HL-60 (cell line): ENCODE measurements around the gene AKNAD1.

ENCODE experiments used
- POLR2AphosphoS5 ChIP-seq: IDR thresholded peaks from 2 replicates; pipeline ENCODE4 v1.6.1; 2012; ENCODE audit warnings: low read depth
- TF ChIP-seq, protein P1 (sequence below): IDR thresholded peaks from one replicate; pipeline ENCODE4 v1.5.1; 2011; ENCODE audit warnings: low read length, control low read depth, inconsistent platforms; ENCODE audit not compliant: insufficient read depth

DNA sequence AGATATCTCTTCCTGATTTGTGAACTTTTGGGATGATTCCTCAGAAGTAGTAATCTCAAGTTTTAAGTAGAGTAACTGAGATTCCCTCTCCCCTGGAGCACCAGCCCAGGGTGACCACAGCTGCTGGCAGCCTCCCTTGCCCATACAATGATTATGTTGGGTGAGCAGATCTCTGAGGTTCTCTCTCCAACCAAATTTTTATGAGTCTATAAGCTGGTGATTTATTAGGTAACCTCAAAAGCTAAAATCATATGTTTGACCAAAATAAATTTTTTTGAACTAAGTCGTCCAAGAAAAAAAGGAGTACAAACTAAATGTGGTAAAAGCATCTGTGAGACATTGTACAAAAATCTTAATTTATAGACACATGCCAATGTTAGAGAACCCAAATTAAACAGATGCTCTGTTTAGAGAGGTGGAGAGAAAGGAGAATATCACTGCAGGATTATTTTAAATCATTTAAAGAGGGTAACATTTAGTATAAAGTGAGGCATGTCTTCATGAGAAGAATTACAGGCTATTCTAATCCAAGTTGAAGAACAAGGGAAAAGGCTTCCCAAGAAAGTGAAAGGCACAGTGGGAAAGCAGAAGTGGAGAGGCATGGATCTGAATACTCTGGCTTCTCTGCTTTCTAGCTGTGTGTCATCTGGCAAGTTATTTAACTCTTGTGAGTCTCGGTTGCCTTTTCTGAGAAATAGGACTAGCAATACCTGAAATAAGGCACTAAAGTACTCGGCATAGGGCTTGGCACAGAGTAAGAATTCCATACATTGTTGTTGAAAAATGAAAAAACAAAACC, 2.5 kb downstream of the AKNAD1 start:
- TF ChIP-seq, protein P1, sequence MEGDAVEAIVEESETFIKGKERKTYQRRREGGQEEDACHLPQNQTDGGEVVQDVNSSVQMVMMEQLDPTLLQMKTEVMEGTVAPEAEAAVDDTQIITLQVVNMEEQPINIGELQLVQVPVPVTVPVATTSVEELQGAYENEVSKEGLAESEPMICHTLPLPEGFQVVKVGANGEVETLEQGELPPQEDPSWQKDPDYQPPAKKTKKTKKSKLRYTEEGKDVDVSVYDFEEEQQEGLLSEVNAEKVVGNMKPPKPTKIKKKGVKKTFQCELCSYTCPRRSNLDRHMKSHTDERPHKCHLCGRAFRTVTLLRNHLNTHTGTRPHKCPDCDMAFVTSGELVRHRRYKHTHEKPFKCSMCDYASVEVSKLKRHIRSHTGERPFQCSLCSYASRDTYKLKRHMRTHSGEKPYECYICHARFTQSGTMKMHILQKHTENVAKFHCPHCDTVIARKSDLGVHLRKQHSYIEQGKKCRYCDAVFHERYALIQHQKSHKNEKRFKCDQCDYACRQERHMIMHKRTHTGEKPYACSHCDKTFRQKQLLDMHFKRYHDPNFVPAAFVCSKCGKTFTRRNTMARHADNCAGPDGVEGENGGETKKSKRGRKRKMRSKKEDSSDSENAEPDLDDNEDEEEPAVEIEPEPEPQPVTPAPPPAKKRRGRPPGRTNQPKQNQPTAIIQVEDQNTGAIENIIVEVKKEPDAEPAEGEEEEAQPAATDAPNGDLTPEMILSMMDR = no peak
- no peak for TF ChIP-seq POLR2AphosphoS5
